ENCODE data around the gene AKT3. TPM values are rescaled to one million over a fixed set of nuclear protein-coding genes. Genes with fewer than 3 reads are reported as not detected.

The AKT3 gene
- total RNA-seq, 1 donor from 2014 or later, result 36.2 TPM

GRCh38 chr1:243851765-243852164, 1.7 kb upstream of the AKT3 start:
- Mint-ChIP-seq H3K27ac (no peak overlapping the region), H3K4me3 (peak overlapping the region; percentile 98), H3K4me1 (peaks cover 28% of the 10 kb centered on the region), H3K27me3 (ENCODE audit: insufficient read depth, low read depth) (no peaks in the 10 kb centered on the region), H3K9me3 (no peaks in the 10 kb centered on the region), H3K36me3 (no peaks in the 10 kb centered on the region)
- Histone ChIP-seq H3K4me1 (peaks cover 29% of the 10 kb centered on the region), H3K27ac (no peak overlapping the region), H3K79me2 (ENCODE audit: low read depth) (peaks cover 23% of the 10 kb centered on the region), H3K4me2 (peak overlapping the region; percentile 82), H3K4me3 (peak overlapping the region; percentile 93), H3K27me3 (peaks cover 16% of the 10 kb centered on the region), H3K9ac (no peak overlapping the region), H3K9me3 (ENCODE audit: low read depth) (no peaks in the 10 kb centered on the region), H4K20me1 (ENCODE audit: low read depth) (peaks cover 5% of the 10 kb centered on the region), H3F3A (ENCODE audit: low read depth) (peaks cover 53% of the 10 kb centered on the region), H2AFZ (replicated peaks) (no peak overlapping the region), H3K36me3 (no peaks in the 10 kb centered on the region)
- DNase-seq (ENCODE audit: low spot score), result no peak
- TF ChIP-seq EZH2phosphoT487 (IDR thresholded peaks at IDR 0.05) (no peak), EZH2 (IDR thresholded peaks at IDR 0.05) (no peak), CTCF (IDR thresholded peaks at IDR 0.05) (no peak)

GRCh38 chr1:243851257-243851756, 1.3 kb upstream of the AKT3 start:
- H3K9ac ChIP-seq, result peak overlapping the region; percentile 36
- Mint-ChIP-seq H3K9me3 (no peaks in the 10 kb centered on the region), H3K27me3 (ENCODE audit: insufficient read depth, low read depth) (no peaks in the 10 kb centered on the region), H3K4me1 (peaks cover 28% of the 10 kb centered on the region), H3K36me3 (no peaks in the 10 kb centered on the region), H3K4me3 (peak overlapping the region; percentile 98), H3K27ac (peak overlapping the region; percentile 99)
- peak overlapping the region; percentile 86 for H3K27ac ChIP-seq
- H4K20me1 ChIP-seq (ENCODE audit: low read depth), result peaks cover 5% of the 10 kb centered on the region
- H3K79me2 ChIP-seq (ENCODE audit: low read depth), result peaks cover 27% of the 10 kb centered on the region
- peak overlapping the region; percentile 93 for H3K4me3 ChIP-seq
- H3K27me3 ChIP-seq, result peaks cover 16% of the 10 kb centered on the region
- H3K9me3 ChIP-seq (ENCODE audit: low read depth), result no peaks in the 10 kb centered on the region
- no peaks in the 10 kb centered on the region for H3K36me3 ChIP-seq
- DNase-seq (ENCODE audit: low spot score), result no peak
- H3K4me1 ChIP-seq, result peaks cover 27% of the 10 kb centered on the region
- H3K4me2 ChIP-seq, result peak overlapping the region; percentile 82
- peak overlapping the region; percentile 71 for H2AFZ ChIP-seq (replicated peaks)
- TF ChIP-seq EZH2phosphoT487 (IDR thresholded peaks at IDR 0.05) (no peak), EZH2 (IDR thresholded peaks at IDR 0.05) (no peak), CTCF (IDR thresholded peaks at IDR 0.05) (no peak)
- peaks cover 51% of the 10 kb centered on the region for H3F3A ChIP-seq (ENCODE audit: low read depth)

- H3K9me3 ChIP-seq (ENCODE audit: low read depth), result no peaks in the 10 kb centered on the region
- H3K4me2 ChIP-seq, result peak overlapping the region; percentile 82
- H3K4me3 Mint-ChIP-seq, result peak overlapping the region; percentile 98
- H3K4me1 Mint-ChIP-seq, result peaks cover 24% of the 10 kb centered on the region
- H3K9ac ChIP-seq, result peak overlapping the region; percentile 36
- peaks cover 34% of the 10 kb centered on the region for H3K79me2 ChIP-seq (ENCODE audit: low read depth)
- H4K20me1 ChIP-seq (ENCODE audit: low read depth), result peaks cover 5% of the 10 kb centered on the region
- no peaks in the 10 kb centered on the region for H3K27me3 Mint-ChIP-seq (ENCODE audit: insufficient read depth, low read depth)
- H3K36me3 Mint-ChIP-seq, result no peaks in the 10 kb centered on the region
- peak; percentile 89 for DNase-seq (ENCODE audit: low spot score)
- peak overlapping the region; percentile 86 for H3K27ac ChIP-seq
- H3K4me1 ChIP-seq, result peaks cover 21% of the 10 kb centered on the region
- no peak for TF ChIP-seq EZH2phosphoT487 (IDR thresholded peaks at IDR 0.05)
- TF ChIP-seq EZH2 (IDR thresholded peaks at IDR 0.05), result no peak
- TF ChIP-seq CTCF (IDR thresholded peaks at IDR 0.05), result no peak
- H3K36me3 ChIP-seq, result no peaks in the 10 kb centered on the region
- peaks cover 16% of the 10 kb centered on the region for H3K27me3 ChIP-seq
- peak overlapping the region; percentile 99 for H3K27ac Mint-ChIP-seq
- peak overlapping the region; percentile 71 for H2AFZ ChIP-seq (replicated peaks)
- H3K4me3 ChIP-seq, result peak overlapping the region; percentile 93
- H3K9me3 Mint-ChIP-seq, result no peaks in the 10 kb centered on the region
- H3F3A ChIP-seq (ENCODE audit: low read depth), result peaks cover 44% of the 10 kb centered on the region
These were observed 611 bp upstream of the AKT3 start for GRCh38 chr1:243850452-243851256.

Measured in neural progenitor cell (in vitro differentiated cells).